ENCODE results near the gene EXD2.
A peak's percentile ranks its signal among the peaks of the same experiment; 100 is the strongest.
"Not testable (repeated sequence)": the region's sequence is repeated elsewhere in the genome, so short reads cannot be mapped to it uniquely, and the experiment has no call there.

The EXD2 gene

DNA sequence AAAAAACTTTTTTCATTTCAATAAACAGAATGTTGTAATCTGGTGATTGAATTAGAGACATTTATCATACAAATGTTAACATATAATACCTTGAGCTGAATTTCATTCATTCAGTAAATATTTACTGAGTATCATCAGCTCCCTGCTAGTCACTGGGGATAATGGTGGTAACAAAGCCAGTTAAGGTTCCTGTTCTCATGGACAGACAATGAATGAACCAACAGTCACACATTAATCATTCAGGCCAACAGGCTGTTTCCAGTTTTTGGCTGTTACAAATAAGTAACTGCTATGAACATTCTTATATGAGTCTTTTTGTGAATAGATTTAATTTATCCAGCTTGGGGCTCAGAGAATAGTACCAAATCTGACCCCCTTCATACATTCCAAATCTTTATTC, 13.5 kb downstream of the EXD2 start:
- no peak for DNase-seq (ENCODE audit: low spot score)

DNA sequence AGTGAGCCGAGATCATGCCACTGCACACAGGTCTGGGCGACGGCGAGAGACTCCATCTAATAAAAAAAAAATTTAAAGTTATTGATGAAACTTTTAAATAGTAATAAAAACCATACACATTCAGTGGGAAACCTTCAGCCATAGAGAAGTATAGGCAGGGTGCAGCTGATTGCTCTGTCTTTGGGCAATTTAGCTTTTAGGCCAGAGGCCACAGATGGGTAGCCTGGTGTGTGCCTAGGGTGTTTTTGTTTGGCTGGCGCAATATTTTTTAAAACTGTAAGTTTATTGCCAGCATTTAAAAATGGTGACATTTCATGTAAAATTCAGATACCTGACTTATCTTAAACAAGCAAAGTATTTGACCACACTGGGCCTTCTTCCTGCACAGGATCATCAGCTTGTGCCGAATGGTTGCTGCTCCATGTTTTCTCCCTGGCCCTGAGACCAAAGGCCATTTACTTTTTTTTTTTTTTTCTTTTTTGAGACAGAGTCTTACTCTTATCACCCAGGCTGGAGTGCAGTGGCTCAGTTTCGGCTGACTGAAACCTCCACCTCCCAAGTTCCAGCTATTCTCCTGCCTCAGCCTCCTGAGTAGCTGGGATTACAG, 16.2 kb downstream of the EXD2 start:
- DNase-seq (ENCODE audit: low spot score) = no peak

DNA sequence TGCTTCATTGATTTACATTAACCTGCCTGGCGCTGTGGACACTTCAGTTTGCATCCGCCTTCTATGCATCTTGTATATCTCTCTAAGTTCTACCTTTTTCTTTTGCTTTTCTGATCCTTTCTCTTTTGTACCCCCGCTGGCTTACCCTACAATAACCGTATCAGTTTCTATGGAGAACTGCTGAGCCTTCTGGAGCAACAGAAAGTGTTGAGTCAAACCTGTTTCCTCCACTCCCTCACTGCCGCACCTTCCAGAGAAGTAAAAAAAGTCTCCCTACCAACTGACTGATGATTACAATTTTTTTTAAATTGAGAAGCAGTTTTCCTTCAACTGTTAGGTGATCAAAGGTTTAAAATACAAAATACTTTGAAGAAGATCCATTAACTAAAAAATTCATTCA, 17.4 kb downstream of the EXD2 start:
- DNase-seq (ENCODE audit: low spot score) = no peak

DNA sequence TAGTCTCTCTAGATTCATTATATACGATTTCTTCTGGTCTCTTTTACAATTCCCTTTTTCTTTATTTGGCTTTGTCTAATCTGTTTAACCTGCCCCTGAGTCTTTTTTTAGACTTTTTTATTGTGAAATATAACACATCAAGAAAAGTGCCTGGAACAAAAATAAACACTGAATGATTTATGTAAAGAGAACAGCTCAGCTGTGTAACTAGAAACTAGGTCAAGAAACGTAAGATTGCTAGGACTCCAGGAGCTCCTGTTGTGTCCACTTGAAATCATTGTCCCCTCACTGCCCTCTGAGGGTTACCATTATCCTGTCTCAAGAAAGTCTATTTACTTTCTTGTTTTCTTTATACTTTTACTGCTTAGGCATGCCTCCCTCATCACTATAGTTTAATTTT, 23.1 kb downstream of the EXD2 start:
- no peak for DNase-seq (ENCODE audit: low spot score)

- DNase-seq (ENCODE audit: low spot score) = not testable (repeated sequence)
These were observed 26.4 kb downstream of the EXD2 start for GRCh38 chr14:69217663-69218062.

DNA sequence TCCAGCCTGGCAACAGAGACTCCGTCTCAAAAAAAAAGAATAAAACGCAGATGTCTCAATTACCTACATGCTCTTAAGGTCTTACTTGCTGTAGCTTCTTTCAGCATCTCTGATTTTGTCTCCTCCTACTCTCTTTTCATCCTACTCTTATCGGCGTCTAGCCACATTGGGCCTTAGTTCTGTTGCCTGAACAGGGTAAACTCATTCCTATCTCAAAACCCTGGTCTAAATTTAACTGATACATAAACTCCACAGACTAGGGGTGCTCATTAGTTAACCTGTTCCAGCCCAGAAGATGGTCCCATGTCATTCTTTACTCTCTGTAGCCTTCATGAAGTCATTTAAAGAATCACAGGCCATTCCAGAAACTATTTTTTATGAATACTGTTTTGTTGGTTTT, 33.6 kb downstream of the EXD2 start:
- no peak for DNase-seq (ENCODE audit: low spot score)

- no peak for DNase-seq (ENCODE audit: low spot score)
These were observed 34.9 kb downstream of the EXD2 start for GRCh38 chr14:69226178-69226577.

GRCh38 chr14:69226736-69227135, 35.4 kb downstream of the EXD2 start:
- DNase-seq (ENCODE audit: low spot score) = no peak

DNA sequence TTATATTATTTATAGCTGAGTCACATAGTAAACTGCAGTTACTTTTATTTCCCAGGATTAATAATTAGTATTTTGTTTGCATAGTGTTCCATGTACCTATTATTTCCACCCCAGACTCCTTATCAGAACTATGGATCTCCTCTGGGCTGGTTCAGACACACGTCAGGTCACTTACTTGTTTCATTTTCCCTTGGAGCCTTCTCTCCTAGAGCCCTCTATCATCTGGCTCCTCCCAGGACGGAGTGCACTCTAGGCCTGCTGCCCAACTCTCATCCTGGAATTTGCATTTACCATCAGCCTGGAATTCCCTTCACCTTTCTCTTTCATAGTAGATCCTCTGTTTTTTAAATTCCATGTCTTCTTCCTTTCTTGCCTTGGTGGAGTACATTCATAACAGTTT, 40.2 kb downstream of the EXD2 start:
- no peak for DNase-seq (ENCODE audit: low spot score)

- DNase-seq (ENCODE audit: low spot score) = no peak
These were observed 41.1 kb downstream of the EXD2 start for GRCh38 chr14:69232388-69232787.

GRCh38 chr14:69234106-69234505, 42.8 kb downstream of the EXD2 start:
- DNase-seq (ENCODE audit: low spot score) = no peak

DNA sequence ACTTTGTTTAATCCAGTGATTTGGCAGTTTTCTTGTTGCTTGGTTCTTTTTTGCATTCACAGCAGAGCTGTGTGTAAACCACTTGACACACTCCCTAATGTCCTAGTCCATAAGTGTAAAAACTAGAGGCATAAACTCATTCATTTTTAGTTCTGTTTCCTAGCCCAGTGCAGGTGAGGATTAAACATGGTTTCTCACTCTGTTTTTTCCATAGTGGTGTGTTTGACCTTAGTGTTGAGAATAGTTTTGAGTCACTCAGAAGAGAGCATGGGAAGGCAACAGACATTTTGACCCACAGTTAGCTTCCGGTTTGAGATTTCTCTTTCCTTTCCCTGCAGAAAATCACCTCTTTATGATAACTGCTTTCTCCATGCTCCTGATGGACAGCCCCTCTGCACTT, 44.4 kb downstream of the EXD2 start:
- DNase-seq (ENCODE audit: low spot score) = no peak

GRCh38 chr14:69237142-69237541, 45.8 kb downstream of the EXD2 start:
- DNase-seq (ENCODE audit: low spot score) = no peak

GRCh38 chr14:69237584-69237983, 46.3 kb downstream of the EXD2 start:
- no peak for DNase-seq (ENCODE audit: low spot score)

- no peak for DNase-seq (ENCODE audit: low spot score)
These were observed 47.6 kb downstream of the EXD2 start for GRCh38 chr14:69238883-69239282.

- no peak for DNase-seq (ENCODE audit: low spot score)
These were observed 49.4 kb downstream of the EXD2 start for GRCh38 chr14:69240527-69241173.

GRCh38 chr14:69241577-69241976, 50.3 kb downstream of the EXD2 start:
- DNase-seq (ENCODE audit: low spot score) = no peak

- DNase-seq (ENCODE audit: low spot score) = peak; percentile 63
These were observed 51.3 kb downstream of the EXD2 start for GRCh38 chr14:69242311-69243224.

DNA sequence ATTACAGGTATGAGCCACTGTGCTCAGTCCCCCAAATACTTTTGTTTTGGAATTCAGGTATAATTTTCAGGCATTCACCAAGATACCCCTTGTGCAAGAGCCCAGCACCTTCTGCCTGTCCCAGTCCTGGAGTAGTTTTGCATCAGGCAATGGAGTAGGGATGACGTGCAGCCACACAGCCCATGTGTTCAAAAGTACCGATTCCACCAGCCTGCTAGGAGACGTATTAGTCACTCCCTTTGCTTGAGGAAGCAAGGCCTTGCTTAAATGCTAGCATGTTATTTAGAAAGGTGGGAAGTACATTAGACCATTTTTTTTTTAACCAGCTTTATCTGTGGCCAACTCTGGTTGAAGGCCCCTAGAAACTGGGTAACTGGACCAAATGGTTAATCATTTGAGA, 53.6 kb downstream of the EXD2 start:
- DNase-seq (ENCODE audit: low spot score) = no peak

DNA sequence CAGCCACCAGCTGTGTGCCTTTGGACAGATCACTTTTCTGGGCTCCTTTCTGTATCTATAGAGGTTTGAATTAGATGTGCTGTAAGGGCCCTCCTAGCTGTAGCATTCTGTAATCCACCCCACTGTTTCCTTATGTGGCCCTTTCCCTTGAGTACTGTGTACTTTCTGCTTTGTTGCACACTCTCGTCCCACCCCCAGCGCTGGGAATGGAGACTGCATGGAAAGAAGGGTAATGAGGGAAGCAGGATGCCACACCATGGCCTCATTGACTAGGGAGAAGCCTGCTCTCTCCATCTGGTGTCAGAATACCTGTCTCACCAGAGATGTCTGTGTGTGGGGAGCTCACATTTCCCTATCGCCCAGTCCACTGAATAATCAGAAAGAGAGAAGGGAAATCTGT, 55.0 kb downstream of the EXD2 start:
- DNase-seq (ENCODE audit: low spot score) = no peak

DNA sequence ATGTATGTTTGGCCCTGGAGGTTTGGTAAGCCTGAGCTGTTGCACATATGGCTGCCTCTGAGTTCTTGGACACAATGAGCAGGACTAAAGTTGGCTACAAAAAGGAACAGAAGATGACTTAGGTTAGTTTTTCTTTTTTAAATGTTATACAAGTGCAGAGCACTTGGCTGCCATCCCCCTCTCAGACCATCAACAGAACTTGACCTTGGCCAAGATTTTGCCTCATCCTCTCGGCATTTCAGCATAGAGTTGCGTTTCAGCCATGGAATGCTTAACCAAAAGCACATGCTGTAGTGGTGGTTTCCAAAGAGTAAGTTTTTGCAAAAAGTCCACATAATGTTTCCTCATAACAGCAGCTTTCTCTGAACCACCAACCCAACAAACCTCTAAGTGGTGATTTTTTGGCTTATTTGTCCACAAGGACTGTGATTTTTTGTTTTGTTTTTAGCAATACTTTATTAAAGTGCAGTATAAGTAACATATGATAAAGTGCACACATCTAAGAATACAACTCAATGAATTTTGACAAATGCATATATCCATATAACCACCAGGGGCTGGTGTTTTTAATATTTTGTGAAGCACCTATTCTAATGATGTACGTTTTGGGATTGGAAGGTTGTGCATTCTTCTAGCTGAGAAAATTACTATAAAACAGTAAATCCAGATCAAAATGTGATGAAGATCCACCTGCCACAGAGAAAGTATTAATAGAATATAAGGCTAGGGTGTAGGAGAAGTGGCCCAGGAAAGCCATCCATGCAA, 56.6 kb downstream of the EXD2 start:
- no peak for DNase-seq (ENCODE audit: low spot score)

- no peak for DNase-seq (ENCODE audit: low spot score)
These were observed 58.3 kb downstream of the EXD2 start for GRCh38 chr14:69249603-69250002.
